Neuronal stem cell (in vitro differentiated cells): ENCODE results near the gene ROBO3.

Experiments
- DNase-seq: peaks from one replicate; pipeline ENCODE4 v3.0.0-alpha.2; 2013; ENCODE audit warnings: low spot score
- H2AFZ ChIP-seq: one replicate; pipeline ENCODE4 v1.6.1; 2013; ENCODE audit warnings: mild to moderate bottlenecking, low read length, inconsistent platforms
- H2AK5ac ChIP-seq: 2 replicates; pipeline ENCODE4 v1.6.1; 2013; ENCODE audit warnings: low read depth, mild to moderate bottlenecking, inconsistent platforms, low read length, moderate library complexity, mixed read lengths
- H2BK120ac ChIP-seq: 2 replicates; pipeline ENCODE4 v1.6.1; 2013; ENCODE audit warnings: low read depth, mild to moderate bottlenecking, inconsistent platforms, low read length, moderate library complexity, mixed read lengths
- H2BK12ac ChIP-seq: one replicate; pipeline ENCODE4 v1.6.1; 2013; ENCODE audit warnings: low read length, inconsistent platforms
- H2BK15ac ChIP-seq: 2 replicates; pipeline ENCODE4 v1.6.1; 2013; ENCODE audit warnings: mild to moderate bottlenecking, low read length, inconsistent platforms, mixed read lengths
- H2BK5ac ChIP-seq: one replicate; pipeline ENCODE4 v1.6.1; 2013; ENCODE audit warnings: inconsistent platforms, mild to moderate bottlenecking, low read length, moderate library complexity
- H3K14ac ChIP-seq: one replicate; pipeline ENCODE4 v1.6.1; 2013; ENCODE audit warnings: low read length, inconsistent platforms
- H3K18ac ChIP-seq: 2 replicates; pipeline ENCODE4 v1.6.1; 2013; ENCODE audit warnings: low read length, inconsistent platforms
- H3K23ac ChIP-seq: 2 replicates; pipeline ENCODE4 v1.6.1; 2013; ENCODE audit warnings: low read depth, mild to moderate bottlenecking, mixed read lengths, low read length, inconsistent platforms; ENCODE audit not compliant: poor library complexity
- H3K27ac ChIP-seq: replicated peaks from 3 replicates; pipeline ENCODE4 v1.5.1; 2013; ENCODE audit warnings: low read length, inconsistent platforms
- H3K27me3 ChIP-seq, 3 experiments: 2 replicates each; pipeline ENCODE4 v1.6.1; 2013; ENCODE audit warnings: low read length in 3 of 3, mild to moderate bottlenecking in 2 of 3, inconsistent platforms in 1 of 3, low read depth in 1 of 3, mixed read lengths in 1 of 3, moderate library complexity in 1 of 3; ENCODE audit not compliant: control insufficient read depth in 3 of 3, insufficient read depth in 3 of 3
- H3K36me3 ChIP-seq, 2 donors: replicated peaks in 1 of 2; 2 replicates each; pipeline ENCODE4 v1.6.1; 2013; ENCODE audit warnings: low read length in 2 of 2; ENCODE audit not compliant: control insufficient read depth in 2 of 2, insufficient read depth in 2 of 2
- H3K4ac ChIP-seq: 2 replicates; pipeline ENCODE4 v1.6.1; 2013; ENCODE audit warnings: inconsistent platforms, mild to moderate bottlenecking, low read length, moderate library complexity
- H3K4me1 ChIP-seq, 2 donors: 1 replicate in 1 of 2; 2 replicates in 1 of 2; pipeline ENCODE4 v1.6.1; 2013; ENCODE audit warnings: low read length in 2 of 2, low read depth in 1 of 2; ENCODE audit not compliant: control insufficient read depth in 2 of 2, insufficient read depth in 1 of 2
- H3K4me2 ChIP-seq: one replicate; pipeline ENCODE4 v1.6.1; 2013; ENCODE audit warnings: mild to moderate bottlenecking, low read length, inconsistent platforms; ENCODE audit not compliant: insufficient read depth, poor library complexity, severe bottlenecking
- H3K4me3 ChIP-seq, 2 donors: 2 replicates each; pipeline ENCODE4 v1.5.1; 2013; ENCODE audit warnings: low read length in 2 of 2, mild to moderate bottlenecking in 2 of 2, inconsistent platforms in 1 of 2, moderate library complexity in 1 of 2
- H3K79me1 ChIP-seq: one replicate; pipeline ENCODE4 v1.6.1; 2013; ENCODE audit warnings: low read depth, mild to moderate bottlenecking, inconsistent platforms, low read length, moderate library complexity
- H3K9ac ChIP-seq: one replicate; pipeline ENCODE4 v1.6.1; 2013; ENCODE audit warnings: mild to moderate bottlenecking, low read depth, low read length, inconsistent platforms; ENCODE audit not compliant: poor library complexity
- H3K9me3 ChIP-seq, 2 donors: replicated peaks in 1 of 2; 2 replicates each; pipeline versions ENCODE3 to v1.6.1; 2013; ENCODE audit warnings: low read length in 2 of 2, mild to moderate bottlenecking in 2 of 2, inconsistent platforms in 1 of 2, low read depth in 1 of 2, mixed read lengths in 1 of 2, moderate library complexity in 1 of 2; ENCODE audit not compliant: control insufficient read depth in 2 of 2, insufficient read depth in 1 of 2
- H4K8ac ChIP-seq: one replicate; pipeline ENCODE4 v1.6.1; 2013; ENCODE audit warnings: low read depth, mild to moderate bottlenecking, inconsistent platforms, low read length, moderate library complexity
- H4K91ac ChIP-seq: one replicate; pipeline ENCODE4 v1.6.1; 2013; ENCODE audit warnings: low read length, low read depth, mild to moderate bottlenecking, inconsistent platforms; ENCODE audit not compliant: poor library complexity
- WGBS, 2 donors: extraction: QIAGEN DNeasy Blood & Tissue Kit; methylation state at CpG; one replicate each; pipeline ENCODE4 v1.1.7; 2013; ENCODE audit warnings: missing lambda C conversion rate in 2 of 2, mixed read lengths in 1 of 2; ENCODE audit not compliant: insufficient read length in 2 of 2, insufficient replicate concordance in 1 of 2; ENCODE audit errors: extremely low coverage in 2 of 2; 5-methylcytosine and 5-hydroxymethylcytosine counted together

Gene ROBO3

GRCh38 chr11:124892146-124892545 lies 26.9 kb downstream of the ROBO3 start:
- H3K14ac ChIP-seq, result no peak overlapping the region
- H3K4ac ChIP-seq, result no peak overlapping the region
- H3K4me1 ChIP-seq, result peaks cover 0 to 4% of the 10 kb centered on the region in 2 donors
- H3K23ac ChIP-seq, result no peak overlapping the region
- no peak overlapping the region for H3K4me2 ChIP-seq
- H3K36me3 ChIP-seq, result no peaks in the 10 kb centered on the region
- no peak overlapping the region for H3K9ac ChIP-seq
- no peak overlapping the region for H3K4me3 ChIP-seq
- H2AK5ac ChIP-seq, result peak overlapping the region; percentile 17
- no peak overlapping the region for H2BK5ac ChIP-seq
- H4K8ac ChIP-seq, result no peak overlapping the region
- no peak overlapping the region for H3K27ac ChIP-seq
- H2AFZ ChIP-seq, result no peak overlapping the region
- no peak overlapping the region for H2BK15ac ChIP-seq
- no CpG with 5 or more reads among the region's 2 CpGs for WGBS, 2 donors
- no peak overlapping the region for H3K18ac ChIP-seq
- H3K9me3 ChIP-seq, result no peaks in the 10 kb centered on the region
- H3K79me1 ChIP-seq, result peaks cover 3% of the 10 kb centered on the region
- H2BK12ac ChIP-seq, result no peak overlapping the region
- no peak overlapping the region for H4K91ac ChIP-seq
- no peak for DNase-seq
- H3K27me3 ChIP-seq, result peaks cover 0 to 62% (median 0%) of the 10 kb centered on the region in 3 experiments
- no peak overlapping the region for H2BK120ac ChIP-seq

- no peak for DNase-seq
- no peak overlapping the region for H2BK5ac ChIP-seq
- H3K4me2 ChIP-seq, result no peak overlapping the region
- no peak overlapping the region for H4K8ac ChIP-seq
- WGBS, 2 donors, result no CpG with 5 or more reads among the region's 9 CpGs
- no peak overlapping the region for H2BK12ac ChIP-seq
- H3K23ac ChIP-seq, result no peak overlapping the region
- no peak overlapping the region for H3K9ac ChIP-seq
- no peak overlapping the region for H3K14ac ChIP-seq
- H2AFZ ChIP-seq, result no peak overlapping the region
- H3K79me1 ChIP-seq, result peaks cover 3% of the 10 kb centered on the region
- no peak overlapping the region for H2AK5ac ChIP-seq
- no peaks in the 10 kb centered on the region for H3K9me3 ChIP-seq
- H3K4me1 ChIP-seq, result peaks cover 0 to 7% of the 10 kb centered on the region in 2 donors
- no peak overlapping the region for H2BK15ac ChIP-seq
- no peaks in the 10 kb centered on the region for H3K36me3 ChIP-seq
- H3K4me3 ChIP-seq, result no peak overlapping the region
- peaks cover 0 to 61% (median 0%) of the 10 kb centered on the region in 3 experiments for H3K27me3 ChIP-seq
- H3K27ac ChIP-seq, result no peak overlapping the region
- H3K4ac ChIP-seq, result no peak overlapping the region
- no peak overlapping the region for H3K18ac ChIP-seq
- H2BK120ac ChIP-seq, result no peak overlapping the region
- H4K91ac ChIP-seq, result no peak overlapping the region
Observed at GRCh38 chr11:124892750-124893454, 27.7 kb downstream of the ROBO3 start.

GRCh38 chr11:124893781-124894401 lies 28.7 kb downstream of the ROBO3 start:
- peaks cover 7% of the 10 kb centered on the region in 2 donors for H3K4me1 ChIP-seq
- H3K79me1 ChIP-seq, result peaks cover 3% of the 10 kb centered on the region
- H3K9me3 ChIP-seq, result no peaks in the 10 kb centered on the region
- peak overlapping the region; percentile 14 for H3K23ac ChIP-seq
- H4K8ac ChIP-seq, result no peak overlapping the region
- no CpG with 5 or more reads among the region's 14 CpGs for WGBS, 2 donors
- no peak overlapping the region for H3K4ac ChIP-seq
- no peak overlapping the region for H2AFZ ChIP-seq
- H2BK120ac ChIP-seq, result no peak overlapping the region
- no peak overlapping the region for H3K14ac ChIP-seq
- H3K9ac ChIP-seq, result no peak overlapping the region
- peak overlapping the region; percentile 25 for H4K91ac ChIP-seq
- H3K36me3 ChIP-seq, result no peaks in the 10 kb centered on the region
- H3K27ac ChIP-seq, result no peak overlapping the region
- no peak overlapping the region for H3K4me2 ChIP-seq
- peaks cover 0 to 54% (median 0%) of the 10 kb centered on the region in 3 experiments for H3K27me3 ChIP-seq
- H2BK15ac ChIP-seq, result peak overlapping the region; percentile 42
- no peak overlapping the region for H2BK5ac ChIP-seq
- H3K4me3 ChIP-seq, result no peak overlapping the region
- H3K18ac ChIP-seq, result peak overlapping the region; percentile 39
- no peak overlapping the region for H2BK12ac ChIP-seq
- no peak overlapping the region for H2AK5ac ChIP-seq
- DNase-seq, result no peak

GRCh38 chr11:124894606-124895430 lies 29.6 kb downstream of the ROBO3 start:
- Histone ChIP-seq H2BK12ac (no peak overlapping the region), H3K4me3 (no peak overlapping the region), H3K27ac (no peak overlapping the region), H3K14ac (no peak overlapping the region), H2AK5ac (no peak overlapping the region), H3K23ac (no peak overlapping the region), H3K4ac (no peak overlapping the region), H3K9me3 (no peaks in the 10 kb centered on the region), H3K4me1 (peaks cover 7 to 8% of the 10 kb centered on the region in 2 donors), H2BK120ac (no peak overlapping the region), H2BK15ac (peak overlapping the region; percentile 35), H3K4me2 (no peak overlapping the region), H3K27me3 (peaks cover 0 to 51% (median 0%) of the 10 kb centered on the region in 3 experiments), H2AFZ (no peak overlapping the region), H4K91ac (peak overlapping the region; percentile 8), H3K18ac (no peak overlapping the region), H3K36me3 (no peaks in the 10 kb centered on the region), H4K8ac (no peak overlapping the region), H2BK5ac (peak overlapping the region; percentile 58), H3K9ac (no peak overlapping the region), H3K79me1 (peaks cover 3% of the 10 kb centered on the region)
- no CpG with 5 or more reads among the region's 4 CpGs for WGBS, 2 donors
- DNase-seq, result no peak
